HepG2 (cell line): ENCODE data around the gene TOP1. TPM values are rescaled to one million over a fixed set of nuclear protein-coding genes. Genes with fewer than 3 reads are reported as not detected.

Experiments used
- AGO1 ChIP-seq: fragments of 200-400 bp; formaldehyde crosslinking; IDR thresholded peaks from 2 replicates; pipeline ENCODE4 v1.6.1; 2017; ENCODE audit warnings: mild to moderate bottlenecking, low read depth, low read length, moderate library complexity; ENCODE audit not compliant: poor library complexity, severe bottlenecking
- ATF7-NPFF ChIP-seq: sonication (generic); formaldehyde crosslinking; IDR thresholded peaks from 2 replicates; pipeline ENCODE4 v1.8.1; 2023; ENCODE audit warnings: mild to moderate bottlenecking, low read depth, missing genetic modification reagents, moderate library complexity
- HMGXB4 ChIP-seq, 2 experiments: sonication (generic) in 1 of 2; formaldehyde crosslinking in 1 of 2; IDR thresholded peaks; 2 replicates each; pipeline versions ENCODE4 v1.4.0 to v1.6.1; 2018 to 2020; ENCODE audit warnings: missing genetic modification reagents in 2 of 2, borderline replicate concordance in 1 of 2, low read depth in 1 of 2, mild to moderate bottlenecking in 1 of 2, missing biosample characterization in 1 of 2
- KLF16 ChIP-seq, 2 experiments: sonication (generic) in 1 of 2; formaldehyde crosslinking in 1 of 2; IDR thresholded peaks; 2 replicates each; pipeline versions ENCODE4 v1.6.1 to v1.8.0; 2016 to 2023; ENCODE audit warnings: missing genetic modification reagents in 2 of 2, missing compliant biosample characterization in 1 of 2
- MEF2D ChIP-seq: sonication (generic); formaldehyde crosslinking; IDR thresholded peaks from 2 replicates; pipeline ENCODE4 v1.5.1; 2020; ENCODE audit warnings: mild to moderate bottlenecking, missing genetic modification reagents
- NR2F1 ChIP-seq, 2 experiments: fragments of 450-650 bp in 1 of 2; formaldehyde crosslinking in 1 of 2; IDR thresholded peaks; 2 replicates each; pipeline versions ENCODE4 v1.5.0 to v1.6.1; 2016 to 2020; ENCODE audit warnings: mild to moderate bottlenecking in 1 of 2, missing compliant biosample characterization in 1 of 2, missing genetic modification reagents in 1 of 2, moderate library complexity in 1 of 2
- PATZ1 ChIP-seq: sonication (generic); formaldehyde crosslinking; IDR thresholded peaks from 2 replicates; pipeline ENCODE4 v1.4.0; 2020; ENCODE audit warnings: missing genetic modification reagents
- PAXIP1 ChIP-seq: sonication (generic); formaldehyde crosslinking; conservative IDR thresholded peaks from 2 replicates; pipeline ENCODE4 v1.4.0; 2020; ENCODE audit warnings: mild to moderate bottlenecking, missing genetic modification reagents, moderate library complexity
- REST ChIP-seq, 2 experiments: IDR thresholded peaks; 2 replicates each; pipeline ENCODE4 v1.6.1; 2011 to 2012; ENCODE audit warnings: low read length in 2 of 2, borderline replicate concordance in 1 of 2, low read depth in 1 of 2, mild to moderate bottlenecking in 1 of 2, moderate library complexity in 1 of 2
- TBX2 ChIP-seq: sonication (generic); formaldehyde crosslinking; IDR thresholded peaks from 2 replicates; pipeline ENCODE4 v1.5.0; 2020; ENCODE audit warnings: missing genetic modification reagents, mild to moderate bottlenecking, borderline replicate concordance
- TP53 ChIP-seq: sonication (generic); formaldehyde crosslinking; conservative IDR thresholded peaks from 2 replicates; pipeline ENCODE4 v1.4.0; 2020; ENCODE audit warnings: missing genetic modification reagents
- ZFP82 ChIP-seq: sonication (generic); formaldehyde crosslinking; IDR thresholded peaks from 2 replicates; pipeline ENCODE4 v1.5.1; 2020; ENCODE audit warnings: mild to moderate bottlenecking, missing genetic modification reagents, borderline replicate concordance
- ZNF205 ChIP-seq: IDR thresholded peaks from 2 replicates; pipeline ENCODE4 v1.6.1; 2018; ENCODE audit warnings: missing biosample characterization, missing genetic modification reagents
- ZNF619 ChIP-seq: sonication (generic); formaldehyde crosslinking; IDR thresholded peaks from 2 replicates; pipeline ENCODE4 v1.4.0; 2020; ENCODE audit warnings: mild to moderate bottlenecking, missing genetic modification reagents
- ZNF780A ChIP-seq: sonication (generic); formaldehyde crosslinking; IDR thresholded peaks from 2 replicates; pipeline ENCODE4 v1.8.0; 2022; ENCODE audit warnings: mild to moderate bottlenecking, missing genetic modification reagents, moderate library complexity
- ZNF891 ChIP-seq: sonication (generic); formaldehyde crosslinking; IDR thresholded peaks from 2 replicates; pipeline ENCODE4 v1.5.0; 2020; ENCODE audit warnings: mild to moderate bottlenecking, missing genetic modification reagents
- polyA plus RNA-seq, 8 experiments: library from polyadenylated mRNA; depleted of rRNA in 3 of 8; stranded (reverse) in 7 of 8; unstranded in 1 of 8; fragments of >200 nt; fragmentation: Illumina TruSeq in 4 of 8; extraction: Trizol in 4 of 8; gene quantifications; 2 replicates each; pipeline versions ENCODE4 v1.2.1 to v1.2.3, GENCODE V29; 2011 to 2016; ENCODE audit warnings: low read depth in 4 of 8, missing spikeins in 1 of 8, mixed read lengths in 1 of 8; ENCODE audit not compliant: insufficient read depth in 1 of 8
- total RNA-seq, 5 experiments: library from RNA; depleted of rRNA; stranded (reverse); fragments of >200 nt; fragmentation: Illumina TruSeq; extraction: Trizol; gene quantifications; 2 replicates each; pipeline ENCODE4 v1.2.3, GENCODE V29; 2016; ENCODE audit warnings: low read depth in 1 of 5

Gene TOP1
- total and polyA plus RNA-seq, 2 of the 13 experiments (the other 11 are each of a cell fraction or from before 2014, with no cell fraction given) = 10.2 to 19.4 TPM

- TF ChIP-seq PAXIP1 = no peak
- peak in 1 of 2 experiments; percentile 8; a peak in 1 of 4 replicates for TF ChIP-seq HMGXB4 (CRISPR knock-in tag; IDR thresholded peaks at IDR 0.05; ENCODE audit: borderline replicate concordance in 1 of 2, low read depth in 1 of 2)
- no peak for TF ChIP-seq MEF2D (CRISPR knock-in tag)
- no peak for TF ChIP-seq ZNF780A
- no peak; the same call in 1 of the 2 replicates for TF ChIP-seq ATF7-NPFF (CRISPR knock-in tag)
- TF ChIP-seq ZFP82 = no peak; the same call in none of the 2 replicates
- TF ChIP-seq REST (IDR thresholded peaks at IDR 0.05; ENCODE audit: borderline replicate concordance in 1 of 2, low read depth in 1 of 2, low read length in 2 of 2) = peak in 1 of 2 experiments; percentile 30; a peak in 1 of 4 replicates
- TF ChIP-seq KLF16 (CRISPR knock-in tag; IDR thresholded peaks at IDR 0.05) = peak in 1 of 2 experiments; percentile 27; a peak in 1 of 4 replicates
- TF ChIP-seq PATZ1 (CRISPR knock-in tag) = peak; percentile 65
- TF ChIP-seq ZNF205 (CRISPR knock-in tag) = no peak
- 0 out of 2 replicates have a peak, but pooled peaks have one; percentile 35 for TF ChIP-seq ZNF619 (CRISPR knock-in tag)
- no peak for TF ChIP-seq ZNF891 (CRISPR knock-in tag)
- no peak for TF ChIP-seq NR2F1 (CRISPR knock-in tag; IDR thresholded peaks at IDR 0.05)
- 0 out of 2 replicates have a peak, but pooled peaks have one; percentile 4 for TF ChIP-seq TBX2 (CRISPR knock-in tag)
- peak; percentile 17 for TF ChIP-seq AGO1
- TF ChIP-seq TP53 (CRISPR knock-in tag) = 0 out of 2 replicates have a peak, but pooled peaks have one; percentile 28
Measured at GRCh38 chr20:41029150-41029901, 704 bp downstream of the TOP1 start (continued).
